HG03565 (cell line): ENCODE measurements around the gene CAMK2B.

Experiments used
- ATAC-seq: cut with Tn5 transposase; IDR thresholded peaks from one replicate; pipeline ENCODE4 v1.9.1; 2021; ENCODE audit warnings: mild to moderate bottlenecking, moderate library complexity; ENCODE audit not compliant: unreplicated experiment

The CAMK2B gene

DNA sequence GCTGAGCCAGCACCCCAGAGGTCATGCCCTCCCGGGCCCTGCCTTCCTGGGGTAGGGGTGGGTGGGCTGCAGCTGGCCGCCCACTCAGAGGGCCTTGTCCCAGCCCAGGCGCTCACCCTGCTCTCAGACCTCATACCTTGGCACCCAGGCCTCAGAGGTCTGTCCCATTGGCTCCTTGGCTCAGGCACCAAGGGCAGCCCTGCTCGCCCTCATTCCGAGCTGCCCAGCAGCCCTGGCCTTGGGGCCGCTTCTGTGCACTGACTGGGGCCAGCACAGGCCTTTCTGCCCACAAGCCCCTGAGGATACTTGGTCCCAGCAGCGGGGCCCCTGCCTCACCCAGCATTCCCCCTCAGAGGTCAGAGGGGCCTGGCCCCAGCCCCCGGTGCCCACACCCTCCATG lies 90.3 kb downstream of the CAMK2B start:
- no peak for ATAC-seq

- no peak for ATAC-seq
Observed at GRCh38 chr7:44232901-44233715, 92.3 kb downstream of the CAMK2B start.

GRCh38 chr7:44232396-44232795 lies 93.0 kb downstream of the CAMK2B start:
- ATAC-seq = no peak

GRCh38 chr7:44231088-44231487 lies 94.3 kb downstream of the CAMK2B start:
- no peak for ATAC-seq

GRCh38 chr7:44230286-44230685 lies 95.1 kb downstream of the CAMK2B start:
- ATAC-seq = no peak

GRCh38 chr7:44229546-44230105 lies 95.8 kb downstream of the CAMK2B start:
- ATAC-seq = no peak

DNA sequence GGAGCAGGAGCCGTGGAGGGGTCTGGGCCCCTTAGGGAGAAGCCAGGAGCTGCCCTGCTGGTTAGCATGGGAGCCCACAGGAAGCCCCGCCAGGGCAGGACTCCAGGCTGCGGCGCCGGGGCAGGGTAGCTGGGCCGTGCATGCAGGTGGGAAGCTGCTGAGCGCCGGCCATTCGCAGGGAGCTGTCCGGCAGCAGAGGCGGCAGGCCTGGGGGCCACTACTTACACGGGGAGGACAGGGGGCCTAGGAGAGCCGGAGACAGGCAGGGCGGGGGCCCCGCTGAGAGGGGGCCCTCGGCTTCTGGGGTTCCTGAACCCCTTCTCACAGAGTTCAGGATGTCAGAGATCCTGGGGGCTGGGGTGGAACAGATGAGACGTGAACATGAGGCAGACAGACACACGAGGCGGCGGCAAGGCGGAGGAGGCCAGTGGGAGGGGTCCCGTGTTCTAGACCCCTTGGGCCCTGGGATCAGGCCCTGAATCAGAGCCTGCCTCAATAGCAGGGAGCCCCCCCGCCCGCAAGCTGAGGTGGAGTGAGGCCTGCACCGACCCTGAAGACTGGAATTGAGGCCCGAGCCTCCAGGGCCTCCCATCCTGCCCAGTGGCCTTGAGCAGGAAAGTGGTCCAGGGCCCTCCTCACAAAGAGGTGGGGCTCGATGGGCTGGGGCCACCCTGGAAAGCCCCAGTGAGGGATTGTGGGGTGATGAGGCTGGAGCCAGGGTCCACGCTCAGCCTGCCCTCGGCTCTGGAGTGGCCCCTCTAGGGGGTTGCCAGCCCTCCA lies 96.6 kb downstream of the CAMK2B start:
- no peak for ATAC-seq

DNA sequence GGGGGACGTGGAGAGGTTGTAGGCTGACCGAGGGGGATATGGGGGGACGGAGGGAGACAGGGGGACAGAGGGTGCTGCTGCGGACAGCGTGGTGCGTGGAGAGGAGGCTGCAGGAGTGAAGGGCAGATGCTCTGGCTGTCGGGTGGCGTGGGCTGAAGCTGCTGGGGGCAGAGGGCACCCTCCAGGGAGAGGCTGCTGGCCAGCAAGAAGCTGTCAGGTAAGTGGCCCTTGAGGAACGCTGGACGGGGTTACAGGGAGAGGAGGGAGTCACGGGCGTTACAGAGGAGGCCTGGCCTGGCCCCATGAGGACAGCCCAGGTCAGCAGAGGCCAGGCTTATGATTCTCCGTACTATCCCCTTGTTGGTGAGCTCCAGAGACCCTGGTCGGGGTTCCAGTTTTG lies 97.5 kb downstream of the CAMK2B start:
- no peak for ATAC-seq

DNA sequence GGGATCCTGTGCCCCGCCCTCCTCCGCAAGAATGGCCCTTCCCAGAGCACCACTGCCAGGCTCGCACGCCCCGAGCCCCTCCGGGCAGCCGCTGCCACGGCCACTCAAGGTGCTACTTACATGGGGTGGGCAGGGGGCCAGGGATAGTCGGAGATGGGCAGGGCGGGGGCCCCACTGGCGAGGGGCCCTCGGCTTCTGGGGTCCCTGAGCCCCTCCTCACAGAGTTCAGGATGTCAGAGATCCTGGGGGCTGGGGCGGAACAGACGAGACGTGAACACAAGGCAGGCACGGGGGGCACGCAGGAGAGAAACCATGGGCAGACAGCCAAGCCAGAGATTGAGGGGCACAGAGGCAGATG lies 99.0 kb downstream of the CAMK2B start:
- ATAC-seq = no peak

DNA sequence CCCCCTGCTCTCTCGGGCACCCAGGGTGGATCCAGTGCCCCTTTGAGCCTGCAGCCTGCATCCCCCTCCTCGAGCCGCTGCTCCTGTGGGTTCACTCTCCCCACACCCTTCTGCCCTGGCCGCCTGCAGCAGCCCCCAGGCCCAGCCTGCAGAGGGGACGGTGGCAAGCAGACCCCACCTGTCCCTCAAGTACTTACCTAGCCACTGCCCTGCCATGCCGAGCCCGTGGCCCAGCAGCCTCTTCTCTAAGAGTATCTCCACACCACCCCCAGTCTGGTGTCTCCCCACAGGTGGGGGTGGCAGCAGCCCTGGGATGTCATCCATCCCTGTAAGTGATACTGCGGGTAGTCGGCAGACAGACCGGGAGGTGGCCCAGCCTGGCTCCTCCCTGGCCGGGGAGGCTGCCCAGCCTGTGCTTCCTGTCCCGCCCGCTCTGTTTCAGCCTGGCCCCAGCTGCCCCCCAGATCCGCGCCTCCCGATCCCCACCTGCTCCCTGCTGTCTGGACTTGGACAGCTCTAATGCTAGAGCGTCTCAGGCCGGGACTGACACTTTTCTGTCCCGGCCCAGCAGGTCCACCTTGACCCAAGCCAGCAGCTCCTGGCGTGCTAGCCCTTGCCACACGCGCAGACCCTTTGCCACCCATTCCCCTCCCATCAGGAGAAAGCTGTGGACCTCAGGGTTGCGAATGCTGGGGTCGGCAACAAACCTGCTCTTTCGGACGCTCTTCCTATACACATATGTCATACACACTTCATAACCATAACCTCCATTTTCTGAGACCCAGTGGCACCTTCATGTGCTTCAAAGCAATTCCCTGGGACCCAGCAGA lies 99.6 kb downstream of the CAMK2B start:
- no peak for ATAC-seq

- ATAC-seq = no peak
Observed at GRCh38 chr7:44224974-44225565, 100.3 kb downstream of the CAMK2B start.

DNA sequence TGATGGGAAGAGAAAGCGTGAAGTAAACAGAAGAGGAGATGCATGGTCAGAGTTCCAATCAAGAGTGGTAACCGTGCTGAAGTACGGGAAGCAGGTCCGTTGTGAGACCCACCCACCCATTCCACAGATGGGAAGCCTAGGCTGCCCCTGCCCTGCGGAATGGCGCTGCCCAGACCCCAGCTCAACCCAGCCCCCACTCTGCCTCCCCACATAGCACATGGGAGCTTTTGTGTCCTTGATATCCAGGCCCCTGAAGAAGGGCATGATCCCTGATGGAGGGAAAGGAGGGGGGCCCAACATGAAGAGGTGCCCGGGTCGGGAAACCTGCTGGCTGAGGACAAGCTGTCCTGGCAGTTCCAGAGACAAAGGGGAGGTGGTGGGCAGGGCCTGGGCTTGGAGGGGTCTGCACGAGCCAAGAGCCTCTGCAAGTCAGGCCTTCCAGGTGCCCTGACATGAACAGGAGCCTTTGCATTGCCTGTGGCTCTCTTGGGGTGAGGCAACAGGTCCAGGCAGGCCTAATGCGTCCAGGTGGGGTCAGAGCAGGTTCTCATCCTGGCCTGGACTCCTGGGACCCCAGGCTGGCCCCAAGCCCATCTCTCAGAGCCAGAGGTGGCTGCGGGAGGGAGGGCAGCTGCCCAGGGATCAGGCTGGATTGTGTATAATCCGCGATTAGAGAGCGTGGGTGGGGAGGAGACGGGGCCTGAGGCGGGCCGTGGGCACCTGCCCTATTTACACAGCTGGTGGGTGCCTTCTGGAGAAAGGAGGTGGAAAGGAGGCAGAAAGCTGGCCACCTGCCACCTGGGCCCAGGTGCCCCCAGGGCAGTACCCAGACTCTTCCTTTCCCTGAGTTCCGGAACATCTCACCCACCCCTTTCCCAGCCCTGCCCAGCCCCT lies 101.1 kb downstream of the CAMK2B start:
- ATAC-seq = no peak

DNA sequence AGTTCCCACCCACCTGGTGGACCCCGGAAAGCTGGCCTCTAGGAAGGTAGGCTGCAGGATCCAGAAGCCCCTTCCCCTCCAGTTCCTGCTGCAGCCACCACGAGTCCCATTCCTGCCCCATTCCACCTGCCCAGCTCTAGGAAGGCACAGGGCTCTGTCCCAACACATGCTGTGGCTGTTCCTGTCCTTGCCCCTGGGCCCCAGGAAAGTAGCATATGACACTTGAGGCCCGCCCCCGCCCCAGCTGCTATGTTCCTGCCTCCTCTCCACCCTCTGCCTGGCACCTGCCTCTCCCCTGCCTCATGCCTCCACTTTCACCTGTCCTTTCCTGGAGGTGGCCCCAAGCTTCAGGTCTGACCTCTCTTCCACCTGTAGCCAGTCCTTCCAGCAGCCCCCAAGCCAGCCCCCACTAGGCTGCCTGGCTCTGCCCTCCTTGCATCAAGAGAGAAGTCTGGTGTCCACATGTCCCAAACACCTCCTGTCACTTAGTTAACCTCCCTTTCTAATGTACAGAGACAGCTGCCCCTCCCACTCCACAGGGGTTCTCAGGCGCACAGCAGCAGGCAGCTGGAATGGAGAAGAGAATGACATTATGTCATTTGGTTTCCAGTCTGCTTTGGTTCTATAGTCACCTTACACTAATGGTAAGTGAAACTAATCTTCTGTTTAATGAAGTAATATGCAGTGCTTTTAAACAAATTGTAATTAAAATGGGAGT lies 101.9 kb downstream of the CAMK2B start:
- no peak for ATAC-seq

DNA sequence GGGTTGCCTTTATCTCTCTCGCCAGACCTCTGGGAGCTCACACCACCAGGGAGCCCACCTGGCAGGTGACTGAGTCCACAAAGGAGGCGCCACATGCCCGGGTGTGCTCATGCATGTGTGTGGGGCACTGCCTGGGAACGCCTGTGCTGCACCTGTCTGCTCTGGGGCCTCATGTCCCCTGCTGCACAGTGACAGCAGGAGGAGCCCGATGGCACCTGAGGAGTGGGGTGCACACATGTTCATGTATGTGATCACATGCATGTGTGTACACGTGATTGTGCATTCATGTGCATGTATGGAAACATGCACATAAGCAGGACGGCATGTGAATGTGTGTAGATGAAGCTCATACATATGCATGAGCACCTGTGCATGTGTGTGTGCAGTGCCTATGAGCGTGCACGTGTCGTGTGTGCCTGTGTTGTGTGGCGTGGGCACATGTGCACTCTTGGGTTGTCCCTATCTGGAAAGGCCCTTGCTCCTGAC lies 102.6 kb downstream of the CAMK2B start:
- ATAC-seq = no peak

- no peak for ATAC-seq
Observed at GRCh38 chr7:44222074-44222473, 103.3 kb downstream of the CAMK2B start.

DNA sequence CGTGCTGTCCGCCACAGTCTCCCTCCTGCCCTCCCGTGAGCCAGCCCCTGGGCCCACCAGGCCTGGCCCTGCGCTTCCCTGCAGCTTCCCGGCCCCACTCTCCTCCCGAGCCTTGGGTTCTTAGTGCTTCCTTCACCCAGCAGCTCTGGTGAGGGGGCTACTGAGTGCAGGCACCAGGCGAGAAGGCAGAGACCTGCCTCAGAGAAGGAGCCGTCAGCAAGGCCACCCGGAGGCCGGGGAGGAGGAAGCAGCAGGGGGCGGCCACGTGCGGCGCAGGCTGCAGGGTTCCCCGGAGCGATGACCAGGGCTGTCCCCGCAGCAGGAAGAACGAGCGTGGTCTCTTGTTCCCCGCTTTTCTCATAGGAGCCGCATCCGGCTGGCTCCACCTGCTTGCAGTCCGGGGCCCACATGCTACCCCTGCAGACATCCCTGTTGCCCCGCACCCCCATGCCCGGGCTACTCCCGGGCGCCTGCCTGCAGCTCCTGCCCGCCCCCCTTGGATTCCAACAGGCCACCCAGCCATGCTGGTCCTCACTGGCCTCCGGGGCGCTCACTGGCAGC lies 104.1 kb downstream of the CAMK2B start:
- no peak for ATAC-seq

GRCh38 chr7:44220358-44221112 lies 104.9 kb downstream of the CAMK2B start:
- no peak for ATAC-seq

DNA sequence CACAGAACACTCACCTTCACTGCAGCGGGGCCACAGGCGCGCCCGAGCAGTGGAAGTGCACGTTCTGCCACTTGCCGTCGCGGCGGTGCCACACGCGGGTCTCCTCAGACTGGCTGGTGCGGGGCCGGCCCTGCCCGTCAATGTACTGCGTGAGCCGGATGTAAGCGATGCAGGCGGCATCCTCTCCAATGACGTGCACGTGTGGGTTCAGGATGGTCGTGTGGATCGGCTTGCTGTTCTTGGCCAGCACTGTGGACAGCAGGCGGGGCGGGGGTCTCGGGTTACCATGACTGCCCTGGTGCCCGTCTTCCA lies 105.4 kb downstream of the CAMK2B start:
- ATAC-seq = no peak
